ENCODE results near the gene TCOF1. TPM values are rescaled to one million over a fixed set of nuclear protein-coding genes. Genes with fewer than 3 reads are reported as not detected.

Gene TCOF1
- total and polyA plus RNA-seq, 2 donors (not counting 1 experiment from before 2014, with no cell fraction given), result 30.9 to 62.4 TPM

- Histone ChIP-seq H3K4me1 (ENCODE audit: control insufficient read depth in 2 of 2, insufficient read depth in 2 of 2, low read length in 2 of 2) (no peaks in the 10 kb centered on the region), H3K27ac (ENCODE audit: low read length in 2 of 2) (no peak overlapping the region), H2AFZ (ENCODE audit: insufficient read depth, low read depth, low read length, poor library complexity, severe bottlenecking) (no peak overlapping the region), H3K9me3 (ENCODE audit: control extremely low read depth in 1 of 3, control insufficient read depth in 2 of 3, insufficient read depth in 1 of 3, low read length in 2 of 3) (no peaks in the 10 kb centered on the region), H3K4me3 (ENCODE audit: control extremely low read depth in 1 of 5, extremely low read depth in 1 of 5, insufficient read depth in 1 of 5, low read depth in 2 of 5, low read length in 4 of 5) (no peak overlapping the region), H3K36me3 (replicated peaks in 1 of 2; ENCODE audit: control extremely low read depth in 1 of 2, control insufficient read depth in 1 of 2, extremely low read depth in 1 of 2, insufficient read depth in 2 of 2, low read length in 1 of 2) (peaks cover 0 to 92% of the 10 kb centered on the region in 2 experiments), H4K20me1 (ENCODE audit: control insufficient read depth, insufficient read depth, low read length, poor library complexity, severe bottlenecking) (peaks cover 31% of the 10 kb centered on the region), H3K4me2 (replicated peaks; ENCODE audit: low read depth, low read length, poor library complexity, severe bottlenecking) (no peak overlapping the region), H3K27me3 (replicated peaks in 1 of 4; ENCODE audit: control extremely low read depth in 1 of 4, control insufficient read depth in 3 of 4, insufficient read depth in 4 of 4, low read length in 3 of 4) (no peaks in the 10 kb centered on the region), H3K79me2 (ENCODE audit: control insufficient read depth, insufficient read depth, low read length) (peaks cover 10% of the 10 kb centered on the region), H3K9ac (ENCODE audit: low read length) (no peak overlapping the region)
- CTCF ChIA-PET, result interaction anchor here (0.7 to 1.3 kb wide), 2 partner anchors 9 to 47 kb away, joined by 3 to 4 read pairs; no protein-coding TSS in a partner anchor
- ATAC-seq (ENCODE audit: low read depth) (no peak), DNase-seq (peak; percentile 63)
- POLR2A ChIA-PET, result no interaction called here
- H3K9me3 Mint-ChIP-seq (ENCODE audit: insufficient read depth), result no peaks in the 10 kb centered on the region
- no peak overlapping the region for H3K27ac Mint-ChIP-seq
- no peaks in the 10 kb centered on the region for H3K27me3 Mint-ChIP-seq
- H3K4me1 Mint-ChIP-seq, result peaks cover 2% of the 10 kb centered on the region
- no peak overlapping the region for H3K4me3 Mint-ChIP-seq
- TF ChIP-seq EZH2 (IDR thresholded peaks at IDR 0.05; ENCODE audit: borderline replicate concordance, insufficient read depth, low read depth, low read length, poor library complexity, severe bottlenecking), result no peak
- TF ChIP-seq, protein P1, sequence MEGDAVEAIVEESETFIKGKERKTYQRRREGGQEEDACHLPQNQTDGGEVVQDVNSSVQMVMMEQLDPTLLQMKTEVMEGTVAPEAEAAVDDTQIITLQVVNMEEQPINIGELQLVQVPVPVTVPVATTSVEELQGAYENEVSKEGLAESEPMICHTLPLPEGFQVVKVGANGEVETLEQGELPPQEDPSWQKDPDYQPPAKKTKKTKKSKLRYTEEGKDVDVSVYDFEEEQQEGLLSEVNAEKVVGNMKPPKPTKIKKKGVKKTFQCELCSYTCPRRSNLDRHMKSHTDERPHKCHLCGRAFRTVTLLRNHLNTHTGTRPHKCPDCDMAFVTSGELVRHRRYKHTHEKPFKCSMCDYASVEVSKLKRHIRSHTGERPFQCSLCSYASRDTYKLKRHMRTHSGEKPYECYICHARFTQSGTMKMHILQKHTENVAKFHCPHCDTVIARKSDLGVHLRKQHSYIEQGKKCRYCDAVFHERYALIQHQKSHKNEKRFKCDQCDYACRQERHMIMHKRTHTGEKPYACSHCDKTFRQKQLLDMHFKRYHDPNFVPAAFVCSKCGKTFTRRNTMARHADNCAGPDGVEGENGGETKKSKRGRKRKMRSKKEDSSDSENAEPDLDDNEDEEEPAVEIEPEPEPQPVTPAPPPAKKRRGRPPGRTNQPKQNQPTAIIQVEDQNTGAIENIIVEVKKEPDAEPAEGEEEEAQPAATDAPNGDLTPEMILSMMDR (IDR thresholded peaks at IDR 0.05), result peak; percentile 18
- 98% methylated on average over 10 of the region's 13 CpGs for WGBS (ENCODE audit: insufficient coverage)
- intact Hi-C loops (cut with micrococcal nuclease), result no loop called here
These were observed 32.2 kb downstream of the TCOF1 start for GRCh38 chr5:150389531-150390266.
